DND-41 (cell line): ENCODE results near the gene VAV2.

Experiments used
- ATAC-seq: fragments of 200-7000 bp; cut with Tn5 transposase; 3 replicates; pipeline ENCODE4 v1.9.1; 2021; ENCODE audit warnings: low read depth; ENCODE audit not compliant: insufficient read depth
- DNase-seq: peaks from one replicate; pipeline ENCODE4 v3.0.0-alpha.2; 2020
- H2AFZ ChIP-seq: 2 replicates; pipeline ENCODE4 v1.6.0; 2012; ENCODE audit warnings: low read depth, low read length
- H3K27ac ChIP-seq: 2 replicates; pipeline ENCODE4 v1.5.1; 2012; ENCODE audit warnings: low read length, inconsistent platforms
- H3K27me3 ChIP-seq: fragments of 200-600 bp; sonication (generic); 2 replicates; pipeline ENCODE4 v1.6.0; 2012; ENCODE audit warnings: low read length, mild to moderate bottlenecking, inconsistent platforms; ENCODE audit not compliant: insufficient read depth, poor library complexity
- H3K36me3 ChIP-seq: 2 replicates; pipeline ENCODE4 v1.5.1; 2012; ENCODE audit warnings: low read length, inconsistent platforms; ENCODE audit not compliant: insufficient read depth
- H3K4me1 ChIP-seq: 2 replicates; pipeline ENCODE4 v1.5.1; 2012; ENCODE audit warnings: mild to moderate bottlenecking, low read length; ENCODE audit not compliant: insufficient read depth
- H3K4me2 ChIP-seq: 2 replicates; pipeline ENCODE4 v1.6.0; 2012; ENCODE audit warnings: mild to moderate bottlenecking, moderate library complexity, low read length, inconsistent platforms; ENCODE audit not compliant: insufficient read depth
- H3K4me3 ChIP-seq, 2 experiments: fragments of 200-600 bp in 1 of 2; shearing (Covaris generic) in 1 of 2; 2 replicates each; pipeline ENCODE4 v1.5.1; 2012 to 2016; ENCODE audit warnings: inconsistent platforms in 2 of 2, low read length in 2 of 2, mild to moderate bottlenecking in 2 of 2, low read depth in 1 of 2, moderate library complexity in 1 of 2
- H3K79me2 ChIP-seq: 2 replicates; pipeline ENCODE4 v1.6.0; 2012; ENCODE audit warnings: low read length, inconsistent platforms; ENCODE audit not compliant: insufficient read depth
- H3K9ac ChIP-seq: 2 replicates; pipeline ENCODE4 v1.6.0; 2012; ENCODE audit warnings: low read depth, mild to moderate bottlenecking, inconsistent platforms, low read length, moderate library complexity
- H3K9me3 ChIP-seq: 2 replicates; pipeline ENCODE4 v1.5.1; 2012; ENCODE audit warnings: low read length, moderate library complexity, mild to moderate bottlenecking, inconsistent platforms; ENCODE audit not compliant: insufficient read depth, severe bottlenecking
- H4K20me1 ChIP-seq: 2 replicates; pipeline ENCODE4 v1.6.0; 2012; ENCODE audit warnings: low read length; ENCODE audit not compliant: insufficient read depth
- CTCF ChIP-seq: IDR thresholded peaks from 2 replicates; pipeline ENCODE4 v1.5.1; 2012; ENCODE audit warnings: borderline replicate concordance, low read length, moderate library complexity, mild to moderate bottlenecking; ENCODE audit not compliant: poor library complexity, severe bottlenecking; ENCODE audit errors: extremely low read depth
- EZH2 ChIP-seq: IDR thresholded peaks from 3 replicates; pipeline ENCODE4 v1.6.1; 2012; ENCODE audit warnings: borderline replicate concordance, low read depth, mild to moderate bottlenecking, moderate library complexity, low read length, inconsistent platforms; ENCODE audit not compliant: severe bottlenecking

VAV2 gene

GRCh38 chr9:133918111-133918813 lies 73.9 kb downstream of the VAV2 start:
- no peak overlapping the region for H3K4me3 ChIP-seq
- H3K27ac ChIP-seq, result no peak overlapping the region
- H2AFZ ChIP-seq, result no peak overlapping the region
- no peaks in the 10 kb centered on the region for H3K36me3 ChIP-seq
- H3K4me1 ChIP-seq, result no peaks in the 10 kb centered on the region
- H3K4me2 ChIP-seq, result no peak overlapping the region
- H3K27me3 ChIP-seq, result no peaks in the 10 kb centered on the region
- no peak for DNase-seq
- no peaks in the 10 kb centered on the region for H3K9me3 ChIP-seq
- TF ChIP-seq CTCF (no peak), EZH2 (no peak)
- ATAC-seq, result no peak
- H3K79me2 ChIP-seq, result no peaks in the 10 kb centered on the region
- H3K9ac ChIP-seq, result no peak overlapping the region
- no peaks in the 10 kb centered on the region for H4K20me1 ChIP-seq

- Histone ChIP-seq H3K27me3 (no peaks in the 10 kb centered on the region), H4K20me1 (no peaks in the 10 kb centered on the region), H3K79me2 (no peaks in the 10 kb centered on the region), H3K4me2 (no peak overlapping the region), H3K4me1 (no peaks in the 10 kb centered on the region), H3K4me3 (no peak overlapping the region), H3K9ac (no peak overlapping the region), H2AFZ (no peak overlapping the region), H3K27ac (no peak overlapping the region), H3K9me3 (no peaks in the 10 kb centered on the region), H3K36me3 (no peaks in the 10 kb centered on the region)
- DNase-seq (no peak), ATAC-seq (no peak)
- no peak for TF ChIP-seq CTCF
Measured at GRCh38 chr9:133917375-133917774, 74.7 kb downstream of the VAV2 start.

GRCh38 chr9:133916159-133916541 lies 76.0 kb downstream of the VAV2 start:
- Histone ChIP-seq H2AFZ (no peak overlapping the region), H3K4me2 (no peak overlapping the region), H3K9me3 (no peaks in the 10 kb centered on the region), H3K27me3 (no peaks in the 10 kb centered on the region), H3K9ac (no peak overlapping the region), H3K27ac (no peak overlapping the region), H3K36me3 (no peaks in the 10 kb centered on the region), H4K20me1 (no peaks in the 10 kb centered on the region), H3K4me1 (no peaks in the 10 kb centered on the region), H3K79me2 (no peaks in the 10 kb centered on the region), H3K4me3 (no peak overlapping the region)
- TF ChIP-seq EZH2 (no peak), CTCF (no peak)
- DNase-seq (no peak), ATAC-seq (no peak)
